Calu3 (cell line): ENCODE data around the gene PPA1. TPM values are rescaled to one million over a fixed set of nuclear protein-coding genes. Genes with fewer than 3 reads are reported as not detected.
"Not testable (repeated sequence)": the region's sequence is repeated elsewhere in the genome, so short reads cannot be mapped to it uniquely, and the experiment has no call there.

Source experiments
- BruUV-seq: library from RNA; stranded (reverse); fragments of 400-500 nt; replicated peaks from 2 replicates; lab custom pipeline; 2021; lab: Mats Ljungman, UMichigan
- CTCF ChIA-PET: fragments of 300-600 bp; sonication (Branson Sonifier 250); formaldehyde crosslinking; loops from one replicate; lab custom pipeline; 2022; ENCODE audit warnings: antibody characterized with exemption; lab: Charles Lee
- DNase-seq: peaks from one replicate; pipeline ENCODE4 v3.0.0; 2022
- H3K27ac Mint-ChIP-seq: one replicate; pipeline ENCODE4 v1.8.0; 2022; ENCODE audit warnings: mixed read lengths; ENCODE audit not compliant: unreplicated experiment
- H3K27me3 Mint-ChIP-seq: one replicate; pipeline ENCODE4 v1.8.0; 2022; ENCODE audit warnings: mixed read lengths; ENCODE audit not compliant: unreplicated experiment
- H3K36me3 Mint-ChIP-seq: one replicate; pipeline ENCODE4 v1.8.0; 2022; ENCODE audit warnings: mild to moderate bottlenecking, moderate library complexity, mixed read lengths; ENCODE audit not compliant: insufficient read depth, unreplicated experiment
- H3K4me1 Mint-ChIP-seq: one replicate; pipeline ENCODE4 v1.8.0; 2022; ENCODE audit warnings: mild to moderate bottlenecking, low read depth, mixed read lengths; ENCODE audit not compliant: unreplicated experiment
- H3K4me3 Mint-ChIP-seq: one replicate; pipeline ENCODE4 v1.8.0; 2022; ENCODE audit warnings: mild to moderate bottlenecking, low read depth, moderate library complexity, mixed read lengths; ENCODE audit not compliant: unreplicated experiment
- H3K9me3 Mint-ChIP-seq: one replicate; pipeline ENCODE4 v1.8.0; 2022; ENCODE audit warnings: low read depth, mixed read lengths; ENCODE audit not compliant: unreplicated experiment
- CTCF ChIP-seq: fragments of 200-600 bp; IDR thresholded peaks from one replicate; pipeline ENCODE4 v1.8.0; 2022; ENCODE audit warnings: antibody characterized with exemption; ENCODE audit not compliant: unreplicated experiment
- intact Hi-C: fragments of 100-400 bp; cut with micrococcal nuclease; formaldehyde crosslinking; loops from one replicate; pipeline ENCODE4 v1.10.0; 2022; ENCODE audit not compliant: unreplicated experiment
- total RNA-seq: library from RNA; stranded (reverse); gene quantifications from 2 replicates; pipeline ENCODE4 v1.2.3, GENCODE V29; 2022

The PPA1 gene
- total RNA-seq, 1 experiment from 2014 or later: 280 TPM

DNA sequence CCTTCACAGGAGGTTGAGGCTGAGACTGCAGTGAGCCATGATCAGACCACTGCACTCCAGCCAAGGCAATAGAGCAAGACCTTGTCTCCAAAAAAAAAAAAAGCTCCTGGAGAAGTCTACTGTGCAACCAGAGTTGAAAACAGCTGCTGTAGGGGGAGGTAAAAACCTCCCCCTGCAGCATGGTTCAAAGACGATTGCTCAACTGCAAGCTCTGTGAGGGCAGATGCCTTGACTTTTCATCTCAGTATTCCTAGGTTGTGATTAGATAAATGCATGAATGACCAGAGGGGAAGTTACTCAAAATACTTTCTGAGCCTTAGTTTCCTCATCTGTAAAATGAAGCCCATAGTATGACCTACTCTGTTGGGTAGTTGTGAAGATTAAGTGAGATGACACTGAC is 25.0 kb upstream of the PPA1 start:
- no peak overlapping the region for H3K27ac Mint-ChIP-seq
- H3K27me3 Mint-ChIP-seq: no peaks in the 10 kb centered on the region
- BruUV-seq: no TSS peak
- H3K4me3 Mint-ChIP-seq: no peak overlapping the region
- H3K9me3 Mint-ChIP-seq: peaks cover 7% of the 10 kb centered on the region
- TF ChIP-seq CTCF: no peak
- peaks cover 54% of the 10 kb centered on the region for H3K4me1 Mint-ChIP-seq
- intact Hi-C loops: no loop called here
- no peak for DNase-seq
- CTCF ChIA-PET: interaction anchor here (0.6 to 1.4 kb wide), 3 partner anchors 9 to 276 kb away, joined by 3 to 4 read pairs (median 3); no protein-coding TSS in a partner anchor
- peaks cover 7% of the 10 kb centered on the region for H3K36me3 Mint-ChIP-seq

DNA sequence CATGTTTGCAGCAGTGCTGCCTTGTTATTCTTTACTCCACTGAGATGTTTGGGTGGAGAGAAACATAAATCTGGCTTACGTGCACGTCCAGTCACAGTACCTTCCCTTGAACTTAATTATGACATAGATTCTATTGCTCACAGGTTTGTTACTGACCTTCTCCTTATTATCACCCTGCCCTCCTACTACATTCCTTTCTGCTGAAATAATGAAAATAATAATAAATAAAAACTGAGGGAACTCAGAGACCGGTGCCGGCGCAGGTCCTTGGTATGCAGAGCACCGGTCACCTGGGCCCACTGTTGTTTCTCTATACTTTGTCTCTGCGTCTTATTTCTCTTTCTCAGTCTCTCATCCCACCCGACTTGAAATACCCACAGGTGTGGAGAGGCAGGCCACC is 24.6 kb upstream of the PPA1 start:
- BruUV-seq, H3K27ac Mint-ChIP-seq: not testable (repeated sequence)
- intact Hi-C loops: loop anchor here (2.0 kb wide), 1 partner anchor 35 kb away; no protein-coding TSS in a partner anchor

DNA sequence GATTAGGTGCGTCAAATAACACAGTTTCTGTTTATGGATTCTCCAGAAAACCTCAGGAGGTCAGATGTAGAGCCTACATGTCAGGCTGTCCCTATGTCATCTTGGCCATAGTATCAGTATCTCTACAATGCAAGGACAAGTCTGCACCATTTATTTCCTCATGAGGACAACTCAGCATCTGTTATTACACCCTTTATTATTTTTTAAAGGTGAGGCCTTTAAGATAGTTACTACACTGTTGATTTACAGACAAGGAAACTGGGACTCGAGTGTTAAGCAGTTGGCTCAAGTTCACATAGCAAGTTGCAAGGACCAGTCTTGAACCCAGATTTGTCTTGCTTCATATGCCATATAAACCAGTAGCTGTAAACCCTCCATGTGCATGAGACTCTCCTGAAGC is 23.2 kb upstream of the PPA1 start:
- DNase-seq: no peak
- no peak for TF ChIP-seq CTCF
- Mint-ChIP-seq H3K36me3 (peaks cover 7% of the 10 kb centered on the region), H3K27me3 (no peaks in the 10 kb centered on the region), H3K27ac (peak overlapping the region; percentile 60), H3K4me3 (peak overlapping the region; percentile 36), H3K4me1 (peaks cover 54% of the 10 kb centered on the region), H3K9me3 (peaks cover 3% of the 10 kb centered on the region)
- CTCF ChIA-PET: interaction anchor here (0.6 to 2.2 kb wide), 9 partner anchors 9 to 110 kb away, joined by 3 to 28 read pairs (median 4); partner anchors contain the start of genes PPA1 and TYSND1
- no TSS peak for BruUV-seq
- intact Hi-C loops: loop anchor here (2.0 kb wide), 1 partner anchor 34 kb away; no protein-coding TSS in a partner anchor

More for the DNA sequence above, 24.6 kb upstream of the PPA1 start:
- H3K27me3 Mint-ChIP-seq, DNase-seq, H3K9me3 Mint-ChIP-seq, H3K36me3 Mint-ChIP-seq, H3K4me3 Mint-ChIP-seq: not testable (repeated sequence)
- H3K4me1 Mint-ChIP-seq: peaks cover 54% of the 10 kb centered on the region
- CTCF ChIA-PET: interaction anchor here (0.6 to 1.4 kb wide), 3 partner anchors 9 to 275 kb away, joined by 3 to 4 read pairs (median 3); no protein-coding TSS in a partner anchor

- peaks cover 2% of the 10 kb centered on the region for H3K9me3 Mint-ChIP-seq
- no peaks in the 10 kb centered on the region for H3K27me3 Mint-ChIP-seq
- peak overlapping the region; percentile 60 for H3K27ac Mint-ChIP-seq
- CTCF ChIA-PET: interaction anchor here (0.6 to 2.2 kb wide), 11 partner anchors 9 to 109 kb away, joined by 3 to 28 read pairs (median 3); partner anchors contain the start of genes PPA1 and TYSND1
- intact Hi-C loops: loop anchor here (2.0 kb wide), 1 partner anchor 33 kb away; no protein-coding TSS in a partner anchor
- H3K4me1 Mint-ChIP-seq: peaks cover 54% of the 10 kb centered on the region
- peak overlapping the region; percentile 36 for H3K4me3 Mint-ChIP-seq
- DNase-seq: peak; percentile 89
- BruUV-seq: no TSS peak
- TF ChIP-seq CTCF: no peak
- H3K36me3 Mint-ChIP-seq: peaks cover 7% of the 10 kb centered on the region
Measured at GRCh38 chr10:70255329-70256299, 22.4 kb upstream of the PPA1 start.
